VCaP (cell line): ENCODE measurements around the gene ERP44.

Source experiments
- H3K27ac ChIP-seq: fragments of 450-650 bp; 2 replicates; pipeline ENCODE4 v1.5.1; 2017
- CTCF ChIP-seq: fragments of 450-650 bp; conservative IDR thresholded peaks from 2 replicates; pipeline ENCODE4 v1.5.1; 2017; ENCODE audit warnings: mild to moderate bottlenecking, moderate library complexity

The ERP44 gene

GRCh38 chr9:100129772-100130171 lies 31.0 kb upstream of the ERP44 start:
- TF ChIP-seq CTCF: no peak
- H3K27ac ChIP-seq: no peak overlapping the region

GRCh38 chr9:100126423-100126822 lies 27.6 kb upstream of the ERP44 start:
- H3K27ac ChIP-seq: no peak overlapping the region
- TF ChIP-seq CTCF: no peak

GRCh38 chr9:100125910-100126309 lies 27.1 kb upstream of the ERP44 start:
- no peak overlapping the region for H3K27ac ChIP-seq
- no peak for TF ChIP-seq CTCF

DNA sequence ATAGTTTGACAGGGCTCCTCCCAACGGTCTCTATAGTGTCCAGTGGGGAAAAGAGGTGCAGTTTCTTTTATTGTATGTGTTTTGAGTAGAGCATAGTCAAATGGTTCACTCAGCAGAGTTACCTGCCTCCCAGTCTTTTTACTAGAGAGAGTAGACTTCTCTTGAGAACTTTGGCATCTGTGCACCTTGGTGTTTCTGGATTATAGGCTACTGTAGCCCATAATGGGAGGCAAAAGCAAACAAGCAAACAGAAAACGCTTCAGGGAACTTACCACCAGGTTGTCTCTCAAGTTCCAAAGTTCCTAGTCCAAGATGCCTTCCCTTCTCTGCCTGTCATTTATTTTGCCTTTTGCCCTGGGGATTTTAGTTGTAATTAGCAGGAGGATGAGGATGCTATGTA lies 26.4 kb upstream of the ERP44 start:
- no peak overlapping the region for H3K27ac ChIP-seq
- no peak for TF ChIP-seq CTCF

DNA sequence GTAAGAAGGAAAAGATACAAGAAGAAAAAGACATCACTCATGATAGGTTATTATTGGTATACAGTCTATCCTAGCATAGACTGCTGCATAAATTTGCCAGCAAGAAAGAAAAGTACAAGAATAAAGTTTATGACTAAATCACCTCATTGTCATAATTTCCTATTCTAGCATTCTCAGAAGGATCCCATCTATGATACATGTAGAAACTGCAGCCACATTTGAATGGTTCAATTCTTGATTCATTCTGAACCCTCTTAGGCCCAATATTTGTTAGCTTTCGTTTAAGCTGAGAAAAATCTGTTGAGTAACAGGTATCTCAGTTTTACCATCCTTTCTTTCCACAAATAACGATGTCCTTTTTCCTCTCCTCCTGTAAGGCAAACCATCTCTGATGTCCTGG lies 21.5 kb upstream of the ERP44 start:
- H3K27ac ChIP-seq: no peak overlapping the region

GRCh38 chr9:100117316-100117715 lies 18.5 kb upstream of the ERP44 start:
- H3K27ac ChIP-seq: no peak overlapping the region
- TF ChIP-seq CTCF: no peak

More for the DNA sequence above, 21.5 kb upstream of the ERP44 start:
- TF ChIP-seq CTCF: no peak

DNA sequence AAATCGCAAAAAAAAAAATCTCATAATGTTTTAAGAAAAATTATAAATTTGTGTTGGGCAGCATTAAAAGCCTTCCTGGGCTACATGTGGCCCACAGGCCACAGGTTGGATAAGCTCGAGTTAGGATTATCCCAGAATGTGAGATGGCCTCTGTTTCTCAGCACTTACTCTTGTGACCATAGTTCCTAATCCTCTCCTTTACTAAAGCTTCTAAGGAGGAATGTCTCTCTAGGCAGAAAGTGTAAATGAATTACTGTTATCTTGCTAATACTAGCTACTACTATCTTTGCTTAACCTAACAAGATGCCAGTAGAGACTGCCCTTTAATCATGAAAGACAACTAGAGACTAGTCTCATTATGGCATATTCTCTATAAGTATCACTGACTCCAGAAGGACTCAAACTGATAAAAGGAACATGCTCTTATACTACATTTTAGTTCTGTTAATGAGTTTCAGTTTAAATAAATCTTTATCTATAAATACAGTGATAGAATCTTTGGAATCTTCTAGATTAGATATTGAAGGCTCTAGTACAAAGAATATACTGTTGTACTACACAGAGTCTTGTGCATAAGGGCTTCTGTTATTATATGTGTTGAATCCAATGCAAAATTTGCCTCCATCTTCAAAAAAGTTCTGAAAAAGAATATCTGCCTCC lies 14.0 kb upstream of the ERP44 start:
- H3K27ac ChIP-seq: no peak overlapping the region
- TF ChIP-seq CTCF: no peak
